Duodenal mucosa (tissue), 2 donors: ENCODE results near the gene PKD2L1.

ENCODE experiments used
- H3K27ac ChIP-seq: one replicate; pipeline ENCODE4 v1.7.0; 2013; ENCODE audit warnings: low read depth, low read length
- H3K27me3 ChIP-seq, 2 donors: one replicate each; pipeline ENCODE4 v1.7.0; 2013; ENCODE audit warnings: low read length in 2 of 2, control low read depth in 1 of 2; ENCODE audit not compliant: insufficient read depth in 2 of 2, control insufficient read depth in 1 of 2
- H3K36me3 ChIP-seq, 2 donors: one replicate each; pipeline ENCODE4 v1.7.0; 2013; ENCODE audit warnings: low read length in 2 of 2, control low read depth in 1 of 2; ENCODE audit not compliant: insufficient read depth in 2 of 2, control insufficient read depth in 1 of 2
- H3K4me1 ChIP-seq, 2 donors: one replicate each; pipeline ENCODE4 v1.7.0; 2013; ENCODE audit warnings: low read length in 2 of 2, control low read depth in 1 of 2; ENCODE audit not compliant: insufficient read depth in 2 of 2, control insufficient read depth in 1 of 2
- H3K4me3 ChIP-seq, 2 donors: one replicate each; pipeline ENCODE4 v1.7.0; 2013; ENCODE audit warnings: low read length in 2 of 2, low read depth in 1 of 2
- H3K9ac ChIP-seq, 2 donors: one replicate each; pipeline ENCODE4 v1.7.0; 2013; ENCODE audit warnings: low read length in 2 of 2, low read depth in 1 of 2
- H3K9me3 ChIP-seq, 2 donors: one replicate each; pipeline ENCODE4 v1.7.0; 2013; ENCODE audit warnings: low read length in 2 of 2, control low read depth in 1 of 2; ENCODE audit not compliant: control insufficient read depth in 1 of 2

The PKD2L1 gene

GRCh38 chr10:100345570-100346330 lies 15.7 kb upstream of the PKD2L1 start:
- Histone ChIP-seq H3K36me3 (peaks cover 4 to 10% of the 10 kb centered on the region in 2 donors), H3K4me3 (peak overlapping the region; percentile 72 to 78), H3K27me3 (no peaks in the 10 kb centered on the region), H3K9ac (peak overlapping the region in 1 of 2 donors; percentile 51), H3K9me3 (no peaks in the 10 kb centered on the region), H3K27ac (no peak overlapping the region), H3K4me1 (peaks cover 29 to 32% of the 10 kb centered on the region in 2 donors)

GRCh38 chr10:100344241-100344788 lies 14.3 kb upstream of the PKD2L1 start:
- H3K9ac ChIP-seq: no peak overlapping the region
- H3K4me3 ChIP-seq: no peak overlapping the region
- H3K27ac ChIP-seq: no peak overlapping the region
- H3K36me3 ChIP-seq: no peaks in the 10 kb centered on the region
- H3K9me3 ChIP-seq: no peaks in the 10 kb centered on the region
- no peaks in the 10 kb centered on the region for H3K27me3 ChIP-seq
- peaks cover 22% of the 10 kb centered on the region in 2 donors for H3K4me1 ChIP-seq

- Histone ChIP-seq H3K36me3 (no peaks in the 10 kb centered on the region), H3K27me3 (no peaks in the 10 kb centered on the region), H3K4me1 (peaks cover 7 to 20% of the 10 kb centered on the region in 2 donors), H3K9me3 (no peaks in the 10 kb centered on the region), H3K27ac (no peak overlapping the region), H3K4me3 (no peak overlapping the region), H3K9ac (no peak overlapping the region)
Observed at GRCh38 chr10:100342627-100342972, 12.6 kb upstream of the PKD2L1 start.

- no peak overlapping the region for H3K4me3 ChIP-seq
- no peaks in the 10 kb centered on the region for H3K27me3 ChIP-seq
- no peaks in the 10 kb centered on the region for H3K36me3 ChIP-seq
- no peak overlapping the region for H3K9ac ChIP-seq
- H3K9me3 ChIP-seq: no peaks in the 10 kb centered on the region
- H3K27ac ChIP-seq: no peak overlapping the region
- peaks cover 7 to 20% of the 10 kb centered on the region in 2 donors for H3K4me1 ChIP-seq
Observed at GRCh38 chr10:100341953-100342626, 12.1 kb upstream of the PKD2L1 start.

- Histone ChIP-seq H3K4me1 (peaks cover 7 to 17% of the 10 kb centered on the region in 2 donors), H3K36me3 (no peaks in the 10 kb centered on the region), H3K27me3 (no peaks in the 10 kb centered on the region), H3K9ac (no peak overlapping the region), H3K4me3 (no peak overlapping the region), H3K27ac (no peak overlapping the region), H3K9me3 (no peaks in the 10 kb centered on the region)
Observed at GRCh38 chr10:100340948-100341847, 11.2 kb upstream of the PKD2L1 start.

- Histone ChIP-seq H3K27ac (no peak overlapping the region), H3K4me3 (no peak overlapping the region), H3K9ac (no peak overlapping the region), H3K36me3 (no peaks in the 10 kb centered on the region), H3K4me1 (peaks cover 7 to 11% of the 10 kb centered on the region in 2 donors), H3K9me3 (no peaks in the 10 kb centered on the region), H3K27me3 (no peaks in the 10 kb centered on the region)
Observed at GRCh38 chr10:100339236-100339635, 9.2 kb upstream of the PKD2L1 start.

- no peaks in the 10 kb centered on the region for H3K27me3 ChIP-seq
- no peak overlapping the region for H3K27ac ChIP-seq
- H3K9ac ChIP-seq: no peak overlapping the region
- no peak overlapping the region for H3K4me3 ChIP-seq
- H3K36me3 ChIP-seq: no peaks in the 10 kb centered on the region
- no peaks in the 10 kb centered on the region for H3K9me3 ChIP-seq
- peaks cover 7 to 11% of the 10 kb centered on the region in 2 donors for H3K4me1 ChIP-seq
Observed at GRCh38 chr10:100338434-100339036, 8.5 kb upstream of the PKD2L1 start.

GRCh38 chr10:100334762-100335161 lies 4.7 kb upstream of the PKD2L1 start:
- no peaks in the 10 kb centered on the region for H3K9me3 ChIP-seq
- no peaks in the 10 kb centered on the region for H3K36me3 ChIP-seq
- H3K27ac ChIP-seq: no peak overlapping the region
- H3K27me3 ChIP-seq: no peaks in the 10 kb centered on the region
- H3K4me3 ChIP-seq: no peak overlapping the region
- H3K4me1 ChIP-seq: peaks cover 0 to 11% of the 10 kb centered on the region in 2 donors
- H3K9ac ChIP-seq: no peak overlapping the region

- Histone ChIP-seq H3K27me3 (peaks cover 0 to 5% of the 10 kb centered on the region in 2 donors), H3K36me3 (no peaks in the 10 kb centered on the region), H3K4me1 (peaks cover 0 to 4% of the 10 kb centered on the region in 2 donors), H3K9me3 (no peaks in the 10 kb centered on the region), H3K9ac (no peak overlapping the region), H3K27ac (no peak overlapping the region), H3K4me3 (no peak overlapping the region)
Observed at GRCh38 chr10:100333661-100334440, 3.8 kb upstream of the PKD2L1 start.
